HepG2 (cell line): Measurements from ENCODE around the gene NSUN3. TPM values are rescaled to one million over a fixed set of nuclear protein-coding genes. Genes with fewer than 3 reads are reported as not detected.
A peak's percentile ranks its signal among the peaks of the same experiment; 100 is the strongest.

ENCODE experiments used
- AHR ChIP-seq: IDR thresholded peaks from 2 replicates; pipeline ENCODE4 v1.6.1; 2018; ENCODE audit warnings: missing genetic modification reagents, missing compliant biosample characterization
- ATF3 ChIP-seq: sonication (generic); formaldehyde crosslinking; IDR thresholded peaks from 2 replicates; pipeline ENCODE4 v1.4.0; 2020; ENCODE audit warnings: missing genetic modification reagents
- DR1 ChIP-seq: sonication (generic); formaldehyde crosslinking; IDR thresholded peaks from 2 replicates; pipeline ENCODE4 v1.8.0; 2021; ENCODE audit warnings: mild to moderate bottlenecking, missing genetic modification reagents, inconsistent platforms
- FUBP1 ChIP-seq: sonication (generic); formaldehyde crosslinking; IDR thresholded peaks from 2 replicates; pipeline ENCODE4 v1.5.1; 2020; ENCODE audit warnings: missing genetic modification reagents, mild to moderate bottlenecking, borderline replicate concordance
- GLI4 ChIP-seq: sonication (generic); formaldehyde crosslinking; IDR thresholded peaks from 2 replicates; pipeline ENCODE4 v1.5.1; 2020; ENCODE audit warnings: missing genetic modification reagents, mild to moderate bottlenecking, moderate library complexity, borderline replicate concordance
- HIVEP1 ChIP-seq: sonication (generic); formaldehyde crosslinking; IDR thresholded peaks from 2 replicates; pipeline ENCODE4 v1.4.0; 2020; ENCODE audit warnings: mild to moderate bottlenecking, missing genetic modification reagents
- JARID2 ChIP-seq: sonication (generic); formaldehyde crosslinking; IDR thresholded peaks from 2 replicates; pipeline ENCODE4 v1.8.1; 2023; ENCODE audit warnings: missing genetic modification reagents, inconsistent platforms; ENCODE audit not compliant: insufficient replicate concordance
- KDM6A ChIP-seq: IDR thresholded peaks from 2 replicates; pipeline ENCODE4 v1.6.1; 2016; ENCODE audit warnings: low read depth
- LBX2 ChIP-seq: sonication (generic); formaldehyde crosslinking; IDR thresholded peaks from 2 replicates; pipeline ENCODE4 v1.5.0; 2020; ENCODE audit warnings: missing genetic modification reagents, mild to moderate bottlenecking, borderline replicate concordance
- MTA3 ChIP-seq: sonication (generic); formaldehyde crosslinking; IDR thresholded peaks from 2 replicates; pipeline ENCODE4 v1.4.0; 2020; ENCODE audit warnings: missing genetic modification reagents
- NCOR1 ChIP-seq: fragments of 200-600 bp; sonication (generic); IDR thresholded peaks from 2 replicates; pipeline ENCODE4 v1.7.0; 2017; ENCODE audit warnings: antibody characterized with exemption, low read length, borderline replicate concordance
- NFIC ChIP-seq: IDR thresholded peaks from 2 replicates; pipeline ENCODE4 v1.6.1; 2012; ENCODE audit warnings: mild to moderate bottlenecking, low read length, inconsistent platforms
- SKIL ChIP-seq: sonication (generic); formaldehyde crosslinking; IDR thresholded peaks from 2 replicates; pipeline ENCODE4 v1.8.0; 2022; ENCODE audit warnings: missing genetic modification reagents, mild to moderate bottlenecking, moderate library complexity, borderline replicate concordance
- SRSF4 ChIP-seq: fragments of 200-400 bp; formaldehyde crosslinking; IDR thresholded peaks from one replicate; pipeline ENCODE4 v1.6.1; 2018; ENCODE audit warnings: mild to moderate bottlenecking, low read depth, low read length, moderate library complexity; ENCODE audit not compliant: poor library complexity, severe bottlenecking
- SRSF9 ChIP-seq: fragments of 200-400 bp; formaldehyde crosslinking; IDR thresholded peaks from 2 replicates; pipeline ENCODE4 v1.6.1; 2018; ENCODE audit warnings: borderline replicate concordance, mild to moderate bottlenecking, low read depth, low read length; ENCODE audit not compliant: insufficient read depth, poor library complexity, severe bottlenecking
- STAT5B ChIP-seq: sonication (generic); formaldehyde crosslinking; IDR thresholded peaks from 2 replicates; pipeline ENCODE4 v1.4.0; 2020; ENCODE audit warnings: missing genetic modification reagents
- ZBTB26 ChIP-seq: IDR thresholded peaks from 2 replicates; pipeline ENCODE4 v1.6.1; 2016; ENCODE audit warnings: missing compliant biosample characterization, missing genetic modification reagents, borderline replicate concordance
- ZNF432 ChIP-seq: sonication (generic); formaldehyde crosslinking; IDR thresholded peaks from 2 replicates; pipeline ENCODE4 v1.5.0; 2020; ENCODE audit warnings: missing genetic modification reagents, mild to moderate bottlenecking, borderline replicate concordance
- ZNF510 ChIP-seq: sonication (generic); formaldehyde crosslinking; IDR thresholded peaks from 2 replicates; pipeline ENCODE4 v1.4.0; 2020; ENCODE audit warnings: low read depth, mild to moderate bottlenecking, missing genetic modification reagents
- ZNF552 ChIP-seq: sonication (generic); formaldehyde crosslinking; IDR thresholded peaks from 2 replicates; pipeline ENCODE4 v1.9.0; 2022; ENCODE audit warnings: missing genetic modification reagents, mild to moderate bottlenecking, borderline replicate concordance
- ZNF556 ChIP-seq: sonication (generic); formaldehyde crosslinking; IDR thresholded peaks from 2 replicates; pipeline ENCODE4 v1.4.0; 2020; ENCODE audit warnings: mild to moderate bottlenecking, missing genetic modification reagents, borderline replicate concordance
- ZNF570 ChIP-seq: sonication (generic); formaldehyde crosslinking; IDR thresholded peaks from 2 replicates; pipeline ENCODE4 v1.4.0; 2020; ENCODE audit warnings: mild to moderate bottlenecking, missing genetic modification reagents, borderline replicate concordance
- ZNF660 ChIP-seq: sonication (generic); formaldehyde crosslinking; IDR thresholded peaks from 2 replicates; pipeline ENCODE4 v1.5.1; 2020; ENCODE audit warnings: mild to moderate bottlenecking, low read depth, missing genetic modification reagents, borderline replicate concordance
- polyA plus RNA-seq, 8 experiments: library from polyadenylated mRNA; depleted of rRNA in 3 of 8; stranded (reverse) in 7 of 8; unstranded in 1 of 8; fragments of >200 nt; fragmentation: Illumina TruSeq in 4 of 8; extraction: Trizol in 4 of 8; gene quantifications; 2 replicates each; pipeline versions ENCODE4 v1.2.1 to v1.2.3, GENCODE V29; 2011 to 2016; ENCODE audit warnings: low read depth in 4 of 8, missing spikeins in 1 of 8, mixed read lengths in 1 of 8; ENCODE audit not compliant: insufficient read depth in 1 of 8
- total RNA-seq, 5 experiments: library from RNA; depleted of rRNA; stranded (reverse); fragments of >200 nt; fragmentation: Illumina TruSeq; extraction: Trizol; gene quantifications; 2 replicates each; pipeline ENCODE4 v1.2.3, GENCODE V29; 2016; ENCODE audit warnings: low read depth in 1 of 5

The NSUN3 gene
- total and polyA plus RNA-seq, 2 of the 13 experiments (the other 11 are each of a cell fraction or from before 2014, with no cell fraction given), result 3.2 to 10.6 TPM

- TF ChIP-seq SKIL (CRISPR knock-in tag) (no peak), ZNF556 (CRISPR knock-in tag) (no peak), STAT5B (no peak), ZNF552 (no peak), ZNF432 (CRISPR knock-in tag) (no peak), MTA3 (CRISPR knock-in tag) (no peak), AHR (CRISPR knock-in tag) (no peak), LBX2 (CRISPR knock-in tag) (no peak), ATF3 (no peak), NFIC (no peak), DR1 (CRISPR knock-in tag) (peak; percentile 30; the same call in 1 of the 2 replicates), SRSF9 (no peak), ZBTB26 (CRISPR knock-in tag) (peak; percentile 13; the same call in 1 of the 2 replicates), ZNF510 (no peak), KDM6A (CRISPR knock-in tag) (no peak), GLI4 (CRISPR knock-in tag) (0 out of 2 replicates have a peak, but pooled peaks have one; percentile 33), SRSF4 (no peak), ZNF570 (no peak), ZNF660 (CRISPR knock-in tag) (no peak), FUBP1 (CRISPR knock-in tag) (no peak), JARID2 (CRISPR knock-in tag) (no peak), NCOR1 (no peak; the same call in 1 of the 2 replicates), HIVEP1 (no peak)
Observed at GRCh38 chr3:94062513-94063404, at the start of gene NSUN3, which contains the start of gene DHFR2 (continued).
